Measurements from ENCODE around the gene GALE. TPM values are rescaled to one million over a fixed set of nuclear protein-coding genes. Genes with fewer than 3 reads are reported as not detected.

GALE gene
- total and polyA plus RNA-seq, 2 of the 4 experiments (the other 2 are of a cell fraction): 31.7 to 39.9 TPM

DNA sequence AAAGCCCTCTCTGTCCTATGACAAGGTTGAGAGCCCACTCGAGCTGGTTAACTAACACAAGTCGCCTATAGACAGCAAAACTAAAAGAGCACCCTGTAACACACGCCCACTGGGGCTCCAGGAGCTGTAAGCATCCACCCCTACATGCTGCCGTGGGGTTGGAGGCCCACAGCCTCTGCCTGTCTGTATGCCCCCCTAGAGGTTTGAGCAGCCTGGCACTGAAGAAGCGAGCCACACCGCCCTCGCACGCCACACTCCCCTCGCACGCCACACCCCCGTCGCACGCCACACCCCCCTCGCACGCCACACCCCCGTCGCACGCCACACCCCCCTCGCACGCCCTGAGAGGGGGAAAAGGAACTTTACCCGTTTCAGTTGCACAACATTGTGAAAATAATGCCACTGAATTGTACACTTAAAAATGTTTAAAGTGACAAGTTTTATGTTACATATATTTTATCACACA is 37.9 kb upstream of the GALE start:
- WGBS, 2 experiments (ENCODE audit: extremely low coverage in 2 of 2, insufficient read length in 1 of 2): 20% methylated on average over 1 of the region's 21 CpGs; no CpG with 5 or more reads in 1 of the 2 experiments
- dilution Hi-C loops (cut with HindIII; ENCODE audit: low sequenced_read_pairs, unreplicated experiment) (no loop called here), intact Hi-C loops (cut with micrococcal nuclease) (no loop called here), in situ Hi-C loops (cut with MboI; ENCODE audit: low sequenced_read_pairs) (no loop called here)
- Histone ChIP-seq H3K18ac (ENCODE audit: low read depth, low read length) (no peak overlapping the region), H3K56ac (ENCODE audit: extremely low read depth, insufficient read depth, low read length) (no peak overlapping the region), H3K4ac (ENCODE audit: low read depth, low read length) (no peak overlapping the region), H3K23ac (ENCODE audit: low read depth, low read length) (no peak overlapping the region), H2BK15ac (ENCODE audit: low read depth, low read length) (no peak overlapping the region), H3K9me3 (ENCODE audit: control insufficient read depth, insufficient read depth, low read length) (no peaks in the 10 kb centered on the region), H3K14ac (replicated peaks; ENCODE audit: low read depth, low read length) (no peak overlapping the region), H4K8ac (ENCODE audit: low read depth in 2 of 2, low read length in 2 of 2) (no peak overlapping the region), H4K91ac (ENCODE audit: insufficient read depth, low read depth, low read length) (no peak overlapping the region), H3K4me3 (ENCODE audit: insufficient read depth, low read depth, low read length) (peak overlapping the region; percentile 38), H2BK5ac (ENCODE audit: low read depth, low read length, poor library complexity, severe bottlenecking) (no peak overlapping the region), H2AFZ (replicated peaks; ENCODE audit: low read length, poor library complexity) (peak overlapping the region; percentile 89), H3K4me1 (ENCODE audit: control insufficient read depth, insufficient read depth, low read length) (no peaks in the 10 kb centered on the region), H4K5ac (ENCODE audit: low read depth, low read length) (no peak overlapping the region), H3K79me1 (ENCODE audit: low read depth in 1 of 2, low read length in 2 of 2) (no peaks in the 10 kb centered on the region), H3K27me3 (ENCODE audit: control insufficient read depth, insufficient read depth, low read length) (peaks cover 30% of the 10 kb centered on the region), H2AK5ac (ENCODE audit: low read depth, low read length) (no peak overlapping the region), H3K27ac (ENCODE audit: insufficient read depth, low read length) (no peak overlapping the region), H3K9me1 (ENCODE audit: insufficient read depth, low read length) (no peaks in the 10 kb centered on the region), H3K9ac (ENCODE audit: low read depth, low read length) (no peak overlapping the region), H2AK9ac (replicated peaks; ENCODE audit: low read depth, low read length, poor library complexity) (no peak overlapping the region), H4K20me1 (ENCODE audit: insufficient read depth, low read length) (no peaks in the 10 kb centered on the region), H2BK120ac (ENCODE audit: low read depth, low read length) (no peak overlapping the region), H3K4me2 (ENCODE audit: low read depth, low read length) (peak overlapping the region; percentile 99), H2BK20ac (ENCODE audit: low read depth, low read length) (no peak overlapping the region), H3K36me3 (ENCODE audit: control insufficient read depth, insufficient read depth, low read length) (no peaks in the 10 kb centered on the region)
- ChIA-PET CTCF (interaction anchor here (0.5 to 0.6 kb wide), 2 partner anchors 208 to 578 kb away, joined by 3 read pairs; no protein-coding TSS in a partner anchor), POLR2A (ENCODE audit: unreplicated experiment) (no interaction called here)
- DNase-seq: peak; percentile 13
- BruUV-seq (replicated peaks): no TSS peak
- ATAC-seq (ENCODE audit: low read depth): peak; percentile 99
- peak; percentile 8; the same call in 1 of the 2 replicates for TF ChIP-seq MXI1 (IDR thresholded peaks at IDR 0.05; ENCODE audit: borderline replicate concordance, low read depth, low read length)
- TF ChIP-seq MAZ (IDR thresholded peaks at IDR 0.05; ENCODE audit: borderline replicate concordance, low read depth, low read length): 0 out of 2 replicates have a peak, but pooled peaks have one; percentile 26
- no peak for TF ChIP-seq SMC3 (IDR thresholded peaks at IDR 0.05; ENCODE audit: low read depth, low read length)
- peak; percentile 64 for TF ChIP-seq CEBPB (IDR thresholded peaks at IDR 0.05; ENCODE audit: low read depth, low read length)

Data from IMR-90 (cell line).